WTC11 (cell line): ENCODE data around the gene OBSCN. TPM values are rescaled to one million over a fixed set of nuclear protein-coding genes. Genes with fewer than 3 reads are reported as not detected.
"Not testable (repeated sequence)": the region's sequence is repeated elsewhere in the genome, so short reads cannot be mapped to it uniquely, and the experiment has no call there.

Experiments used
- ATAC-seq: fragments of 200-7000 bp; cut with Tn5 transposase; 2 replicates; pipeline ENCODE4 v1.10.0; 2021; ENCODE audit warnings: mild to moderate bottlenecking, moderate library complexity
- CTCF ChIA-PET: fragments of 300-600 bp; sonication (Branson Sonifier 250); formaldehyde crosslinking; loops from one replicate; lab custom pipeline; 2021; ENCODE audit warnings: antibody characterized with exemption; lab: Charles Lee
- POLR2A ChIA-PET: fragments of 350-600 bp; sonication (Branson Sonifier 250); formaldehyde crosslinking; loops from one replicate; lab custom pipeline; 2021; ENCODE audit warnings: antibody characterized with exemption; lab: Charles Lee
- DNase-seq: peaks from one replicate; pipeline ENCODE4 v3.0.0; 2021; ENCODE audit warnings: low spot score
- H3K27ac Mint-ChIP-seq: 2 replicates; pipeline ENCODE4 v1.8.0; 2021; ENCODE audit warnings: mixed read lengths
- H3K27me3 Mint-ChIP-seq: 2 replicates; pipeline ENCODE4 v1.8.0; 2021; ENCODE audit warnings: low read depth, mild to moderate bottlenecking, moderate library complexity, mixed read lengths
- H3K36me3 Mint-ChIP-seq: 2 replicates; pipeline ENCODE4 v1.8.0; 2021; ENCODE audit warnings: mixed read lengths
- H3K4me1 Mint-ChIP-seq: 2 replicates; pipeline ENCODE4 v1.8.0; 2022; ENCODE audit warnings: mixed read lengths
- H3K4me3 Mint-ChIP-seq: 2 replicates; pipeline ENCODE4 v1.8.0; 2021; ENCODE audit warnings: mild to moderate bottlenecking, moderate library complexity, mixed read lengths
- H3K9me3 Mint-ChIP-seq: 2 replicates; pipeline ENCODE4 v1.8.0; 2021; ENCODE audit warnings: mixed read lengths
- ATF3 ChIP-seq: sonication (generic); formaldehyde crosslinking; conservative IDR thresholded peaks from 2 replicates; pipeline ENCODE4 v1.8.1; 2022; ENCODE audit warnings: mild to moderate bottlenecking, missing genetic modification reagents
- CDX4 ChIP-seq: fragments of 250-450 bp; sonication (Bioruptor Pico); IDR thresholded peaks from 2 replicates; pipeline ENCODE4 v1.9.0; 2021; ENCODE audit warnings: moderate library complexity, mild to moderate bottlenecking, inconsistent platforms, borderline replicate concordance
- CREM ChIP-seq: sonication (generic); formaldehyde crosslinking; IDR thresholded peaks from 2 replicates; pipeline ENCODE4 v1.8.1; 2022; ENCODE audit warnings: mild to moderate bottlenecking, missing genetic modification reagents, moderate library complexity
- FOXK1 ChIP-seq: sonication (generic); formaldehyde crosslinking; IDR thresholded peaks from 2 replicates; pipeline ENCODE4 v1.8.0; 2022; ENCODE audit warnings: mild to moderate bottlenecking, moderate library complexity, missing genetic modification reagents
- GTF2I ChIP-seq: fragments of 250-450 bp; sonication (Bioruptor Pico); conservative IDR thresholded peaks from 2 replicates; pipeline ENCODE4 v1.4.0; 2021; ENCODE audit warnings: mild to moderate bottlenecking
- HMGA2 ChIP-seq: fragments of 250-450 bp; sonication (Bioruptor Pico); IDR thresholded peaks from 2 replicates; pipeline ENCODE4 v1.4.0; 2021; ENCODE audit warnings: mild to moderate bottlenecking, moderate library complexity
- NFE2L1 ChIP-seq: sonication (generic); formaldehyde crosslinking; IDR thresholded peaks from 2 replicates; pipeline ENCODE4 v1.8.1; 2023; ENCODE audit warnings: missing genetic modification reagents
- NR3C1 ChIP-seq: sonication (generic); formaldehyde crosslinking; conservative IDR thresholded peaks from 2 replicates; pipeline ENCODE4 v1.8.1; 2023; ENCODE audit warnings: low read depth, mild to moderate bottlenecking, missing genetic modification reagents
- PRDM15 ChIP-seq: sonication (generic); formaldehyde crosslinking; IDR thresholded peaks from 2 replicates; pipeline ENCODE4 v1.8.0; 2022; ENCODE audit warnings: missing genetic modification reagents
- PRRX2 ChIP-seq: fragments of 250-450 bp; sonication (Bioruptor Pico); IDR thresholded peaks from 2 replicates; pipeline ENCODE4 v1.8.0; 2021; ENCODE audit warnings: mild to moderate bottlenecking
- SMAD3 ChIP-seq: sonication (generic); formaldehyde crosslinking; IDR thresholded peaks from 2 replicates; pipeline ENCODE4 v1.8.0; 2022; ENCODE audit warnings: missing genetic modification reagents, mild to moderate bottlenecking, borderline replicate concordance
- USF1 ChIP-seq: sonication (generic); formaldehyde crosslinking; IDR thresholded peaks from 2 replicates; pipeline ENCODE4 v1.8.0; 2022; ENCODE audit warnings: mild to moderate bottlenecking, missing genetic modification reagents
- ZBTB43 ChIP-seq: sonication (generic); formaldehyde crosslinking; IDR thresholded peaks from 2 replicates; pipeline ENCODE4 v1.8.1; 2023; ENCODE audit warnings: mild to moderate bottlenecking, missing genetic modification reagents
- ZNF121 ChIP-seq: sonication (generic); formaldehyde crosslinking; IDR thresholded peaks from 2 replicates; pipeline ENCODE4 v1.8.0; 2023; ENCODE audit warnings: missing genetic modification reagents
- ZNF232 ChIP-seq: sonication (generic); formaldehyde crosslinking; IDR thresholded peaks from 2 replicates; pipeline ENCODE4 v1.8.0; 2022; ENCODE audit warnings: mild to moderate bottlenecking, missing genetic modification reagents
- ZNF671 ChIP-seq: fragments of 250-450 bp; sonication (Bioruptor Pico); IDR thresholded peaks from 2 replicates; pipeline ENCODE4 v1.8.0; 2021; ENCODE audit warnings: mild to moderate bottlenecking
- total RNA-seq: library from RNA; stranded (reverse); gene quantifications from 3 replicates; pipeline ENCODE4 v1.2.3, GENCODE V29; 2021

The OBSCN gene
- total RNA-seq, 1 experiment from 2014 or later, result 38.8 TPM

- TF ChIP-seq HMGA2 (no peak), SMAD3 (no peak), USF1 (no peak), CREM (no peak), ZNF121 (no peak), FOXK1 (CRISPR knock-in tag) (no peak), NR3C1 (CRISPR knock-in tag) (no peak), ZBTB43 (no peak), ATF3 (no peak)
- Mint-ChIP-seq H3K27ac (no peak overlapping the region), H3K27me3 (no peaks in the 10 kb centered on the region), H3K4me3 (no peak overlapping the region), H3K9me3 (peaks cover 15% of the 10 kb centered on the region), H3K4me1 (no peaks in the 10 kb centered on the region), H3K36me3 (peaks cover 84% of the 10 kb centered on the region)
- ChIA-PET POLR2A (no interaction called here), CTCF (no interaction called here)
- ATAC-seq (no peak), DNase-seq (no peak)
These were observed 41.9 kb downstream of the OBSCN start for GRCh38 chr1:228249513-228250305.

GRCh38 chr1:228252476-228252875 lies 44.6 kb downstream of the OBSCN start:
- H3K27ac Mint-ChIP-seq, H3K4me1 Mint-ChIP-seq, CTCF ChIA-PET, POLR2A ChIA-PET, DNase-seq, ATAC-seq, H3K4me3 Mint-ChIP-seq, H3K27me3 Mint-ChIP-seq: not testable (repeated sequence)
- H3K9me3 Mint-ChIP-seq, result peaks cover 20% of the 10 kb centered on the region
- H3K36me3 Mint-ChIP-seq, result peaks cover 76% of the 10 kb centered on the region

- H3K4me1 Mint-ChIP-seq, result no peaks in the 10 kb centered on the region
- CTCF ChIA-PET, result no interaction called here
- peaks cover 24% of the 10 kb centered on the region for H3K9me3 Mint-ChIP-seq
- no peak overlapping the region for H3K27ac Mint-ChIP-seq
- POLR2A ChIA-PET, result no interaction called here
- ATAC-seq, result no peak
- no peak for TF ChIP-seq PRDM15 (CRISPR knock-in tag)
- TF ChIP-seq PRRX2 (CRISPR knock-in tag), result no peak
- TF ChIP-seq ZNF232, result no peak
- TF ChIP-seq ZBTB43, result no peak
- no peak for TF ChIP-seq GTF2I (CRISPR knock-in tag)
- TF ChIP-seq NFE2L1 (CRISPR knock-in tag), result no peak
- TF ChIP-seq CDX4, result no peak
- no peak for TF ChIP-seq ZNF671 (CRISPR knock-in tag)
- no peak for TF ChIP-seq FOXK1 (CRISPR knock-in tag)
- TF ChIP-seq, all 79 proteins: peak for 0
- DNase-seq, result no peak
- Mint-ChIP-seq H3K4me3 (no peak overlapping the region), H3K27me3 (no peaks in the 10 kb centered on the region), H3K36me3 (peaks cover 58% of the 10 kb centered on the region)
These were observed 49.0 kb downstream of the OBSCN start for GRCh38 chr1:228256626-228257375.
